Renal cortical epithelial cell (primary cell): ENCODE data around the gene UNG. TPM values are rescaled to one million over a fixed set of nuclear protein-coding genes. Genes with fewer than 3 reads are reported as not detected.

Experiments used
- DNase-seq: peaks from one replicate; pipeline ENCODE4 v3.0.0-alpha.2; 2011; ENCODE audit warnings: low read depth
- total RNA-seq: library from RNA; depleted of rRNA; stranded (reverse); fragments of >200 nt; gene quantifications from 2 replicates; pipeline ENCODE4 v1.2.3, GENCODE V29; 2014

Gene UNG
- total RNA-seq, 1 donor from 2014 or later = 21.5 TPM

DNA sequence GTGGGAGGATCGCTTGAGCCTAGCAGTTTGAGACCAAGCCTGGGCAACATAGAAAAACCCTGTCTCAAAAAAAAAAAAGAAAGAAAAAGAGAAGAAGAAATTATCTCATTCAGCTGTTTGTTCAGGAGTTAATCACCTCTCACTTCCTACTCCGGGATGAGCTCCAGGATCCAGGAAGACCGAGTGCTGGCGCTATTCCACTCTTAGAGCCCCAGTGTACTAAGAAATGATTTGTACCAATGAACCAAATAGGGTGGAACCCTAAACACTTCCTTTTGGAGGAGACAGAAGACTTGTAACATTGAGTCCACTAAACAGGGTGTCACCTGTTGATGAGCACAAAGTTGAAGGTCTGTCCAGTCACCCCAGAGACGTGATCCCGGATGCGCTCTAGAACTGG, 7.7 kb upstream of the UNG start:
- DNase-seq = no peak

DNA sequence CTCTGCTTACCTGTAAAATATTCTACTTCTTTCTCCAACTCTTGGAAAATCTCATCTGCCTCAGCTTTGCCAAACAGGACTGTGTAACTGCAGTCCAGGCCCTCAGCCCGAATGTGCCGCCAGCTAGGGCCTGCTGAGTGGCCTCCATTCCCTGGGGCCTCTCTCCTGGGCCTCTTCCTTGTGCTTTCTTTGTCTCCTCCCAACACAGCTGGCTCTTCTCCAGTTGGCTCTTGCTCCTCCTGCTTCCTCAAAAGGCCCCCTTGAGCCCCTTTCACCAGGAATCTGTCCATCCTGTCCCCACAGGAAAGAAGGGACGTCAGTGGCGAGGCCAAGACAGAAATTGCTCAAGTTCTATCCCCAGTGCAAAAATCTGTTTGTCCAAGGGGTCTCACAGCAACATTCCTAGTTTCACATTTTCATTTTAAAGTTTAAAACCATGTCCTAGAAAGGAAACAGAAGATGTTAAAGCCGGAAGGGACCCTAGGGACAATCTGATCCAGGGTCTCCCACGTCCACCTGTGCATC, 4.8 kb upstream of the UNG start:
- no peak for DNase-seq

DNA sequence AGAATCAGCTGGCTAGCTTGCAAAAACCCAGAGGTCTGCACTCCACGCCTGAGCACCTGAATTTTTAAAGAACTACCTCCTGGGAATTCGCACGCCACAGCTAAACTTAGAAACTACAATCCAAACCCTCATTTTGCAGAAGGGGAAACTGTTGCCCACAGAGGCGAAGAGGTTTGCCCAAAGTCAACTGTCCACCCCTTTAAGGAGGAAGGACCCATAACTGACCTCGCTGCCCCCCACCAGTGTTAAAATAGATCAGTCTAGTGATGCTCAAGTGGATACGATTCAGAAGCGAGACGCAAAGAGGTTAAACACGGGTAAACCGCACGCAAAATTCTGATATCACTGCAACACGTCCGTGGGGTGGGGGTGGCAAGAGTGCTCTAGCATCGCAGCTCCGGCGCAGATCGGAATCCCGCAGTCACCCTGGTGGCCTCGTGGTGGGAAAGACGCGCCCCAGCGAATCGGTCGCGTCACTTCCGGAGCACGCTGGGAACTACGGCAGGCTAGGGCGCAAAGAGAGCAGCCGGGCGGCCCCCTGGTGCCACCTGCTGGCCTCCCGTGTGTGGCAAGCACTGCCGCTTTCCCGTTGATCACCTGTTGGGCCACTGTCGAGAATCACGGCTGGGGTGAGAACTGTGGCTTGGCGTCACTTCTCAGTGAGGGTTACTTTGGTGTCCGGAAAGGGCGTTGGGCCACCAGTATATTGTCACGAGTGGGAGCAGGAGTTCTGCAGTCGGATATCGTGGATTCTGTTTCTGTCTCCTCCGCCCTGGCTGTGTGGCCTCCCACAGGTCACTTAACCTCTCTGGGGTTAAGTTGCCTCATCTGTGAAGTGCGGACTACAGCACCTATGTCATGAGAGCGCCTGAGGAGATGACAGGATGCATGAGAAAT, 4.1 kb upstream of the UNG start, which contains the start of gene ALKBH2:
ALKBH2 (minus strand) TSS at position 451 of the 897 bp plus-strand sequence. CDS start 686 bp downstream, outside the sequence.
- peak; percentile 73 for DNase-seq

DNA sequence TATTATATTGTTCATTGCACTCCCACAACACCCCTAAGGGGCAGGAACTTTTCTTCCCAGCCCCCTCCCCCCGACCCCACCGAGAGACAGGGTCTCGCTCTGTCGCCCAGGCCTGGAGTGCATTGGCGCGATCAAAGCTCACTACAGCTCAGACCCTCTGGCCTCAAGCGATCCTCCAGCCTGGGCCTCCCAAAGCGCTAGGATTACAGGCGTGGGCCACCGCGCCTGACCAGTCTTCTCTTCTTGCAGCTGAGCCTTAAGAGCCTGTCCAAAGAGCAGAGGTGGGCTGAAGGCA, 310 bp upstream of the UNG start:
- DNase-seq = no peak

DNA sequence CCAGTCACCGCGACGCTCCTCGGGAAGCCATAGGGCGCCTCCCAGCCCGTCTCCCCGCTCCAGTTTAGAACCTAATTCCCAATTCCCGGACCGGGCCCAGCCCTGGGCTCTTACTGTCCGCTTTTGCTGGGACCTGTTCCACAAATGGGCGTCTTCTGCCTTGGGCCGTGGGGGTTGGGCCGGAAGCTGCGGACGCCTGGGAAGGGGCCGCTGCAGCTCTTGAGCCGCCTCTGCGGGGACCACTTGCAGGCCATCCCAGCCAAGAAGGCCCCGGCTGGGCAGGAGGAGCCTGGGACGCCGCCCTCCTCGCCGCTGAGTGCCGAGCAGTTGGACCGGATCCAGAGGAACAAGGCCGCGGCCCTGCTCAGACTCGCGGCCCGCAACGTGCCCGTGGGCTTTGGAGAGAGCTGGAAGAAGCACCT, 797 bp downstream of the UNG start:
- DNase-seq = no peak

DNA sequence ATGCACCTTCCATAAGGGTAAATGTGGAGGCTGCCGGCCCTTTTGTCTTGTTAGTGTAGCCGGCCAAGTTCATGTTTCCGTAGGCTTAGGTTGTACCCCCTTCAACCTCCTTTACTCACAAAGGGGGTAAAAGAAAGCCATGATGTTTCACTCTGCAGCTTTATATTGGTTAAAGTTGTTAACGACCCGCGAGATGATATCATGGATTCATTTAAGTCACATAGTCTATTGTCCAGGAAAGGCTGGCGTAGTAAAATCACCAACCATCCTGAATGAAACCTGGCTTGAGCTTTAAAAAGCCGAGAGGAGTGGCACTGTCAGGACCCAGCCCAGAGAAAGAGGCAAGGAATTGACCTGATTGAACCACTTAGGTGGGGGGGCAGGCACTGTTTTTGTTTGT, 1.3 kb downstream of the UNG start:
- no peak for DNase-seq

DNA sequence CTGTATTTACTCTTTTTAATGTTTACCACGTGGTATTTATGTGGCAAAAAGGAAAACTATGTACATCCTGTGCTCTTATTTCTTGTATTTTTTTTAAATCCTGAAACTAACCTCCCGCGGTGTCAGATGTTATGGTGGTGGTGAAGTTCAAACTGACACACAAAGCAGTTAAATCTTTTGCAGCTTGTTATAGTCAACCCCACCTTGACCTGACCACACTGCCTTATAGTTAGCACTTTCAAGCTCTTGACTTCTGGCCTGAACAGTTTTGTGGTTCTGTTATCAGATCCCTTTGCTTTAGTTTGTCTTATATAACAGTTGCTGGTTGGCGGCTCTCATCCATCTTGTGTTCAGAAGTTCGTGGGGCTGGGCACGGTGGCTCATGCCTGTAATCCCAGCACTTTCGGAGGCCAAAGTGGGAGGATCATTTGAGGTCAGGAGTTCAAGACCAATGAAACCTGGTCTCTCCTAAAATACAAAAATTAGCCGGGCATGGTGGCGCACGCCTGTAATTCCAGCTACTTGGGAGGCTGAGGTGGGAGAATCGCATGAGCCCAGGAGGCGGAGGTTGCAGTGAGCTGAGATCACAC, 2.1 kb downstream of the UNG start:
- no peak for DNase-seq

DNA sequence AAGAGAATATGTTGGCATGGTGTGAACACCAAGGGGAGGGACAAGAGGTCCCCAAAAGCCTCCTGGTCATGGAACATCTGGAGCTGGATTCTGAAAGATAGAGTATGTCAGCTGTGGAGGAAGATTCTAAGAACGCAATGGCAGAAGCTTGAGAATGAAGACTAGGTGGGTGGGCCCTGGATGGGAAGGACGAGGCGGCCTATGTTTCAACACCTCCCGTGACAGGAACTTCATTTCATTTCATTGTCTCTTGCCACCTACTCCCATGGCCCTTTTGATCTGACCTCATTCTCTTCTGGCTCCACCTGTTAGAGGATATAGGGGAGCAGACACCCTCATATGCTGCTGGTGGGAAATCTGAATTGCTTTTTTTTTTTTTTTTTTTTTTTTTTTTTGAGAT, 3.3 kb downstream of the UNG start:
- no peak for DNase-seq

DNA sequence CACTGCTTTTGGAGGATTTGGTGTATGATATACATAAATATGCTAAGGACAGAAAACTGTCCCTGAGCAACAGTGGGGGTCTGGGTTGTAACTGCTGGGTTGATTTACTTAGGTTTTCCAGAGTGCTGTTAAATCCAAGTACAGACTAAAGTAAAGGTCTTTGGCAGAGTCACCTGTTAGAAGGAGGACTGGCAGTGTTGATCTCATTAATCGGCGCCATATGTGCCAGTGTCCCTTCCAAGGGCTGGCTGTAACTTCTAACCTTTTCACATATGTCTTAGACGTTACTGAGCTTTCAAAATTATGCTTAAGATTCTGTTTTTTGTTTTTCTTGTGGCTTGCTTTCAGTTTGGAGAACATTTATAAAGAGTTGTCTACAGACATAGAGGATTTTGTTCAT, 5.1 kb downstream of the UNG start:
- no peak for DNase-seq

DNA sequence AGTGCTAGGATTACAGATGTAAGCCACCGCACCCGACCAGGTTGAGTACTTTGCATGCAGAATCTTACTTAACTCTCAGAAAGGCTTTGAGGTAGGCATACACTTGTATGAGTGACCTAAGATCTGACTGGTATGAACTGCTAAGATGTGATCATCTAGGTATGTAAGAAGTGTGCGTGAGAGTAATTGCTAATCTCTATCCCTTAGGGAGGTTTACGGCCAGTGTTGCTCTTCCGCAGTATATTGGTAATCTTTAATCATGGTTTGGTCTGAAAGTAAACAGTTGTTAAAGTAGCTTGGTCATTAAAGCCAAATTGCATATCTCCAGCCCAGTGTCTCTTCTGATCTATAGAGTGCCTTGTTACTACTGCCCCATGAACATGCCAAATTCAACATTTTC, 7.8 kb downstream of the UNG start:
- no peak for DNase-seq

DNA sequence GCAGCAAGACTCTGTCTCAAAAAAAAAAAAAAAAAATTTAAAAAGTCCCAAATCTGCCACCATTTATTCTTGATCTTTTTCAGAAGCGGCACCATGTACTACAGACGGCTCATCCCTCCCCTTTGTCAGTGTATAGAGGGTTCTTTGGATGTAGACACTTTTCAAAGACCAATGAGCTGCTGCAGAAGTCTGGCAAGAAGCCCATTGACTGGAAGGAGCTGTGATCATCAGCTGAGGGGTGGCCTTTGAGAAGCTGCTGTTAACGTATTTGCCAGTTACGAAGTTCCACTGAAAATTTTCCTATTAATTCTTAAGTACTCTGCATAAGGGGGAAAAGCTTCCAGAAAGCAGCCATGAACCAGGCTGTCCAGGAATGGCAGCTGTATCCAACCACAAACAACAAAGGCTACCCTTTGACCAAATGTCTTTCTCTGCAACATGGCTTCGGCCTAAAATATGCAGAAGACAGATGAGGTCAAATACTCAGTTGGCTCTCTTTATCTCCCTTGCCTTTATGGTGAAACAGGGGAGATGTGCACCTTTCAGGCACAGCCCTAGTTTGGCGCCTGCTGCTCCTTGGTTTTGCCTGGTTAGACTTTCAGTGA, 12.5 kb downstream of the UNG start:
- no peak for DNase-seq

DNA sequence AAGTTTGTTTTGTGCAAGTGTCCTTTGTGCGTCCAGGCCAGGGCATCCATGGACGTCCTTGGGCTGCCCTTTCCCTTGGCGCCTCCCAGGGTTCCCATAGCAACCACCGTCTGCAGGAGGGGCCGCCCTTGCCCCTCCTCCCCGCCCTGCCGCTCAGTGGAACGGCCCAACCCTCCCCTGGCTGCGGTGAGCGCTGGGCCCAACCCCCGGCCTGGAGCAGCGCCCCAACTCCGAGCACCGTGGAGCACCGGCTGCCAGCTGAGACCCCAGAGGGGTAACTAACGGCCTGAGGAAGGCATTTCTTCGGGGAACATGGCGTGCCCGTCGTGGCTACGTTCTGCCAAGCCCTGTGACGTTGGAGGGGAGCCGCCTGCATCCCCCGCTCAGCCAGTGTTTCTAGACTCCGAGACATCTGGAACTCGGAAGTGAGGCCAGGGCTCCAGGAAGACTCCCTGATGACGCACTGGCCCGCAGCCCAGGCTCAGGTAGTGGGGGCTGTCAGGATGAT, 13.6 kb downstream of the UNG start:
- peak; percentile 55 for DNase-seq

DNA sequence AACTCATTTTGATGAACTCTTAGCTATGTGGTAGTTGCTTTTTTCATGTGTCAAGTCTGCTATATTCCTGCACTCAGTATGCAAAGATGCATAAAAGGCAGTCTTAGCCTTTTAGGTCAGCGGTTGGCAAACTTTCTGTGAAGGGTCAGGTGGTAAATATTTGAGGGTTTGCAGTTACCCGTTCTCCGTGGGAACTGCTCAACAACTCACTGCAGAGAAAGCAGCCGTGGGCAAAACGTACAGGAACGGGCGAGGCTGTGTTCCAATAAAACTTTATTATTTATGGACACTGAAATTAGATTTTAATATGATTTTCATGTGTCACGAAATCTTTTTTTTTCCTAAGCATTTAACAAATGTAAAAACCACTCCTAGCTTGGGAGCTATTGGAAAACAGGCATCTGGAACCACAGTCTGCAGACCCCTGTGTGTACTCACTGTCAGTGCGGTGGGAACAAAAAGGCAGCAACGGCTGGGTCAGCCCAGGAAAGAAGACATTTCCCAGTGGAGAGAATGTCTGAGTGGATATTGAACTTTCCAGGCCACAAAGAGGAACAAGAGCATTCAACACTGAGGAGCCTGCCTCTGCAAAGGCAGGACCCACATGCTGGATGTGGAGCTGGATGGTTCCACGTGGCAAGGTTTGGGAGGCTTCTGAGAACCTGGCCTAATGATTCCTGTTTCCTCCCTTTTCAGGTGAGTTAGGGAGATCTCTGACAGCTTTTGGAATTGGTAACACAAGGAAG, 15.5 kb downstream of the UNG start:
- DNase-seq = peak; percentile 59

DNA sequence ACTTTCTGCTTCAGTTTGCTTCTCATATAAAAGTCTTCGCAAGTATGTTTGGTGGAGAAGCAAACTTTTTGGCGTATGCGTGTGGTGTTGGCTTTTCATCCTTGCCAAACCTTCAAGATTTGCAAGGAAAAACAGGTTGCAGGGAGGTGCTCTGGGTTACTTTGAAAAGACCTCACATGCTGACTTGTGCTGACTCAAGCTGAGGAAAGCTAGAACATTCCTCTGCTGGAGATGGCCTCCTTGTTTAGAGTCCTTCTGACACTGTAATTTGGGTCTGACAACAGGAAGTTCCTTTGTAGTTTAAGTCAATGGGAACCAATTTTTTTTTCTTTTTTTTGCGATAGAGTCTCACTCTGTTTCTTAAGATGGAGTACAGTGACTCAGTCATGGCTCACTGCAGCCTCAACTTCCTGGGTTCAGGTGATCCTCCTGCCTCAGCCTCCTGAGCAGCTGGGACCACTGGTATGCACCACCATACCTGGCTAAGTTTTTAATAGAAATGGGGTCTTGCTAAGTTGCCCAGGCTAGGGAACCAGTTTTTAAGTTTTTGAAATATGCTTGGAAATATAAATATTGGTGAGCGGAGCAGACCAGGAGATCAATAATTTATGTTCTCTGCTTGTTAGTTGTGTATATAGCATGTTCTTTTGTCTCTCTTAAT, 16.4 kb downstream of the UNG start:
- peak; percentile 25 for DNase-seq

DNA sequence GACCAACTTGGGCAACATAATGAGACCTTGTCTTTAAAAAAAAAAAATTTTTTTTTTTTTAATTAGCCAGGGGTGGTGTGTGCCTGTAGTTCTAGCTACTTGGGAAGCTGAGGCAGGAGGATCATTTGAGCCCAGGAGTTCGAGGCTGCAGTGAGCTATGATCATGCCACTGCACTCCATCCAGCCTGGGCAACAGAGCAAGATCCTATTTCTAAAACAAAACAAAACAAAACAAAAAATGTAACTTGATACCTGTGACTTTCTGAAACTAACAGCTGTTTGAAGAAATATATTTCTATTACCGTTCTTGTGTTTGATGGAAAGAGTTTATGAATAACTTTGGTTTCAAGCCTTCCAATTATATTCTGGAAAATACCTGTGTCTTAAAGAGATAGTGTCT, 17.2 kb downstream of the UNG start:
- DNase-seq = no peak

DNA sequence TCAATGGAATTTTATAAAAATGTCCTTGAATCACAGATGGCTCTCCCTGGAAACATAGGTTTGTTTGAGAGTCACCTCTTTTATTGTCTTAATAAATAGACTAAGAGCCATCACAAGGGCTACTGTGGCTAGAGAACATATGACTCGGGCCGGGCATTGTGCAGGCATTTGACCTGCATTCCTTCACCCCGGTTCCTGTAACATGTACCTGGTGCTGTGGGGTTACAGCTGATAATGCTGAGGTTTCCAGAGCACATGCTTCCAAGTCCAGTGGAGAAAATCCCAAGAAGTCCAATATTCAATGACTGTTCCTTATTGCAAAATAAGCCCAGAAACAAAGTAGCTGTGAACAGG, 18.0 kb downstream of the UNG start:
- no peak for DNase-seq

DNA sequence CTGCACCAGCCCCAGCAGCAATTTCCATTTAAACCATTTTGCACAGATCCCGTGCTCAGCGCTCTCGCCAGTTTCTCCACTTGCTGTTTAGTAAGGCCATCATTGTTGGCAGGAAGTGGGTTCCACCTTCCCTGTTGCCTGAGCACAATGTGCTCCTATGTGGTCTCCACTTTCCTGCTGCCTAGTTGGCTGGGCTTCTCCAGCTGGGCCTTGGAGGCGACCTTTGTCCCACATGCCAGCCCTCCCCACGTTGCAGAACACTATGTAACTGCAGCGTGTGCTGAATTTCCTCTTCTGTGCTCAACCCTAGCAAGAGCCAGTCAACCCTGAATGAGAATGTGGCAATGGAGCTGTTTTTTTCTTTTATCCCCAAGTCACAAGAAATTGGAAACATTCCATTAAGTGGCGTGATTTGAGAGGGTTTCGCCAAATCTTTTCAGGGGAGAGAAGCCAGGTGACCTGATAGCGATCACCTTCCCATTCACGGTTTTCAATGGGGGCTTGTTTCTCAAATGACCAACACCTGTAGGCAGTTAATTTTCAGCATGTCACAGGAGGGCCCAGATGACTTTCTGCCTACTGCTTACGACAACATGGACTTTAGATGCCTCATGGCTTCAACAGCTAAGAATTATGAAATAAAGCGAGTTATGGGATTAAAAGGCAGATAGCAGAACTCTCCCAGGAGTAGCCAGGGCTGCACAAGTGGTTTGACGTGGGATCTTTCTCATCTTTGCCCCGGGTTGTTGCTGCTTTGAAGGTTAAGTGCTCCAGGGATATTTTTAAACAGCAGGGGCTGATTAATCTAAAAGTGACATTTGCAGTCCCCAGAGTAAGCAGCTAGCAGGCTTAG, 18.6 kb downstream of the UNG start, which contains the start of gene ACACB:
ACACB (plus strand) TSS at position 830 of the 853 bp plus-strand sequence. CDS start 22,819 bp downstream, outside the sequence.
- DNase-seq = peak; percentile 84

DNA sequence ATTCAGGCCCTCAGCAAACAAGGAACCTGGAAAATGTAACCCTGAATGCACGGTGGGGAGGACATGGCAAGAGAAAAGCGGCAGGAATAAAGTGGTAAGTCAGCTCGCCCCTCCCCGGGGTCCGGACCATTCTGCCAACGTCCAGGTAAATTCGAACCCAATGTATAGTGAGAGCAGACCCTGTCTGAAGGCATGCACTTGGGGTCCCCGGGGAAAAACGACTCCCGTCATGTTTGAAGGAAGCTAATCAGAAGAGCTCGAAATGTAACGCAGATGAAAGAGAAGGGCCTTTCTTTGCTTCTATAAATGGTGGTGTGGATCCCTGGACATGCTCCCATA, 19.2 kb downstream of the UNG start:
- no peak for DNase-seq

DNA sequence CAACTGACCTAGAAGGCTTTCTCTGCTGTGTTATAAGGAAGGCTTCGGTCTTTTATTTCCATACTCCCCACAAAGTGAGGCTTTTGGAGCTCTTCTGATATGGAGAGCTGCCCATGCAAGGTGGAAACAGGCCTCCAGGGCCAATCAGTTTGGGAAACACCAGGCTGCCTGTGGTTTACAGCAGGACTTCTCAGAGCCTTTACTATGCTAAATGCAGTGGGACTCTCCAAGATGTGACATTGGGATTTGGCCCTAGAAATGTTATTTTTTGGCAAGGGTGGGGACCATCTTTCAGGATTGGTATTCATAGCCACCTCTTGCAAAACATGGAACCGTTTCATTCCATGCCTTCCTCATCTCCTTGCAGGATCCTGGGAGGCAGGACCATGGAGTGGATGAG, 22.7 kb downstream of the UNG start:
- no peak for DNase-seq

DNA sequence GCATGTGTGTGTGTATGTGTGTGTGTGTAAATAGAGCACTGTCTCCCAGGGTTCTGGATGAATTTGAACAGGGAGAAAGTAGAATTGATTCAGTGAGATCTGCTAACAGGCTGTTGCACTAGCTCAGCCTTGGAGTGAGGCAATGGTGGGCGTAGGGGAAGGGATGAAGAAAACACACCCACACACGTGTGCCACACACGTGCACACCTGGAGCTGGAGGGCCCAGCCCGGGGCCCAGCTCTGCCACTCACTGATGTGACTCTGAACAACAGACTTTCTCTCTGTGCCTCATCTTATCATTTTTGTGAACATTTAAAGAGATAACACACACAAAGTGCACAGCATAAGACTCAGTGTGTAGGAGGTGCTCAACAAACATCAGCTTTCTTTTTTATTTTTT, 23.2 kb downstream of the UNG start:
- DNase-seq = no peak
